GM19324 (cell line): ENCODE results near the gene TM9SF3.

Experiments
- ATAC-seq: cut with Tn5 transposase; IDR thresholded peaks from one replicate; pipeline ENCODE4 v1.9.1; 2021; ENCODE audit warnings: mild to moderate bottlenecking, moderate library complexity; ENCODE audit not compliant: unreplicated experiment, low FRiP score

TM9SF3 gene

GRCh38 chr10:96488161-96488935 is 98.5 kb downstream of the TM9SF3 start:
- no peak for ATAC-seq

- no peak for ATAC-seq
Measured at GRCh38 chr10:96482815-96483588, 103.8 kb downstream of the TM9SF3 start.

DNA sequence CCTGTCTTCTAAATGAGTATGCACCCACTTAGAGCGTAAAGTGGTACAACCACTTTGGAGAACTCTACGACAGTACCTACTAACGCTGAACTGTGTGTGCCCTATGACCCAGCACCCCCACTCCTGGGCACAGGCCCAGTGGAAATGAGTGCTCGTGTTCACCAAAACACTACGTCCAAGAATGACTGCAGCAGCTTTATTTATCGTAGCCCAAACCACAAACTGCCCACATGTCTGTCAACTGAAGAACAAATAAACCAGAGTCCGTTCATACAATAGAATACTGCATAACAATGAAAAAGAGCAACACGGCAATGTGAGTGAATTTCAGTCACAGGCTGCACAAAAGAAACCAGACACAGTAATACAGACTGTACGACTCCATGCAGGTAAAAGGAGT is 108.5 kb downstream of the TM9SF3 start:
- no peak for ATAC-seq

- no peak for ATAC-seq
Measured at GRCh38 chr10:96473866-96474265, 112.9 kb downstream of the TM9SF3 start.

DNA sequence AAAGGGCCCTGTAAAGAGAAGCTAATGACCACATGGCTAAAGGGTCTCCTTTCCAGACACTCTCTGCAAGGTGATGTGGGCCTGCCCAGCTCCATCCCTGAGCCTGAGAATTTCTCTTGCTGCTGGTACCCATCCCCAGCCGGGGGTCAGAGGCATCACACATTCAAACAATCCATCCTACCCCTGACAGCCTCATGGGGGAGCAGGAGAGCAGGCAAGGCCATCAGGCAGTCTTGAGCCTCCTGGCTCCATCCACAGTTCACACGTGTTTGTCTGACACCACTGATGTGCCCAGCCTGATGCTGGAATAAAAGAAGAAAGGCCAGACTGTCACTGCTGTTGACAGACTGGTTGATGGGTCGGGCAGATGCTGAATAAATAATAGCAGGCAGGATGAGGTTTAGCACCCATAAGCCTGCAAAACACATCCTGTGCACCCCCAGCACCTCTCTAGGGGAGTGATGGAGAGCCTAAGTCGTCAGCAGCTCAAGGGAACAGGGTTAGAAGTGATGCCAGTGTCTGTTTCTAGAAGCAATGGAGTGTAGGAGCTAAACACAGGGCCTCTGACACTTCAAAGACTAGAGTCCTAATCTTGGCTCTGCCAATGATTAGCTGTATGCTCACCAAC is 116.6 kb downstream of the TM9SF3 start:
- no peak for ATAC-seq

- ATAC-seq = no peak
Measured at GRCh38 chr10:96468845-96469244, 118.0 kb downstream of the TM9SF3 start.
